H9 (cell line): ENCODE data around the gene PYROXD2. TPM values are rescaled to one million over a fixed set of nuclear protein-coding genes. Genes with fewer than 3 reads are reported as not detected.

ENCODE experiments used
- DNase-seq: peaks from one replicate; pipeline ENCODE4 v3.0.0-alpha.2; 2017
- H2AFZ ChIP-seq: one replicate; pipeline ENCODE4 v1.6.1; 2013; ENCODE audit warnings: mild to moderate bottlenecking, low read length, control low read depth, moderate library complexity
- H2AK5ac ChIP-seq: 2 replicates; pipeline ENCODE4 v1.6.1; 2013; ENCODE audit warnings: low read length, control low read depth, mixed read lengths; ENCODE audit not compliant: insufficient read length
- H2BK120ac ChIP-seq: one replicate; pipeline ENCODE4 v1.6.1; 2013; ENCODE audit warnings: low read depth, mild to moderate bottlenecking, low read length, control low read depth, inconsistent platforms; ENCODE audit not compliant: poor library complexity, severe bottlenecking
- H2BK12ac ChIP-seq: 2 replicates; pipeline ENCODE4 v1.6.1; 2013; ENCODE audit warnings: low read length, control low read depth, mixed read lengths, low read depth; ENCODE audit not compliant: insufficient read length
- H2BK15ac ChIP-seq: 2 replicates; pipeline ENCODE4 v1.6.1; 2013; ENCODE audit warnings: low read depth, low read length, control low read depth
- H2BK20ac ChIP-seq: one replicate; pipeline ENCODE4 v1.6.1; 2013; ENCODE audit warnings: low read depth, mild to moderate bottlenecking, low read length, control low read depth, inconsistent platforms; ENCODE audit not compliant: poor library complexity, severe bottlenecking
- H2BK5ac ChIP-seq: 2 replicates; pipeline ENCODE4 v1.6.1; 2013; ENCODE audit warnings: low read length, control low read depth, mixed read lengths; ENCODE audit not compliant: insufficient read length
- H3K14ac ChIP-seq: 2 replicates; pipeline ENCODE4 v1.6.1; 2013; ENCODE audit warnings: low read length, control low read depth; ENCODE audit not compliant: insufficient read depth
- H3K18ac ChIP-seq: 2 replicates; pipeline ENCODE4 v1.6.1; 2013; ENCODE audit warnings: low read depth, mild to moderate bottlenecking, mixed read lengths, low read length, control low read depth; ENCODE audit not compliant: insufficient read length
- H3K23ac ChIP-seq: 2 replicates; pipeline ENCODE4 v1.6.1; 2013; ENCODE audit warnings: low read length, control low read depth, mixed read lengths, low read depth; ENCODE audit not compliant: insufficient read length
- H3K23me2 ChIP-seq: 2 replicates; pipeline ENCODE4 v1.6.1; 2013; ENCODE audit warnings: low read depth, mild to moderate bottlenecking, mixed read lengths, low read length, control low read depth; ENCODE audit not compliant: insufficient read length, poor library complexity, severe bottlenecking
- H3K27ac ChIP-seq: 2 replicates; pipeline ENCODE4 v1.5.1; 2013; ENCODE audit warnings: low read length, control low read depth, mixed read lengths, low read depth; ENCODE audit not compliant: insufficient read length
- H3K27me3 ChIP-seq: 2 replicates; pipeline ENCODE4 v1.6.1; 2013; ENCODE audit warnings: low read length, control low read depth, inconsistent platforms; ENCODE audit not compliant: insufficient read depth
- H3K4ac ChIP-seq: 2 replicates; pipeline ENCODE4 v1.6.1; 2013; ENCODE audit warnings: low read depth, mild to moderate bottlenecking, control low read depth, inconsistent platforms, low read length, moderate library complexity
- H3K4me1 ChIP-seq: 2 replicates; pipeline ENCODE4 v1.6.1; 2013; ENCODE audit warnings: low read length, control low read depth, inconsistent platforms; ENCODE audit not compliant: insufficient read depth
- H3K4me2 ChIP-seq: 2 replicates; pipeline ENCODE4 v1.6.1; 2013; ENCODE audit warnings: low read length, control low read depth, mixed read lengths; ENCODE audit not compliant: insufficient read length, insufficient read depth
- H3K56ac ChIP-seq: 2 replicates; pipeline ENCODE4 v1.6.1; 2013; ENCODE audit warnings: low read depth, mild to moderate bottlenecking, mixed read lengths, low read length, control low read depth; ENCODE audit not compliant: insufficient read length
- H3K79me1 ChIP-seq: 2 replicates; pipeline ENCODE4 v1.6.1; 2013; ENCODE audit warnings: low read depth, mild to moderate bottlenecking, moderate library complexity, low read length, control low read depth, inconsistent platforms; ENCODE audit not compliant: insufficient read depth, poor library complexity, severe bottlenecking
- H3K79me2 ChIP-seq: 2 replicates; pipeline ENCODE4 v1.6.1; 2013; ENCODE audit warnings: low read length, control low read depth, inconsistent platforms; ENCODE audit not compliant: insufficient read depth
- H3K9ac ChIP-seq: 2 replicates; pipeline ENCODE4 v1.6.1; 2013; ENCODE audit warnings: low read length, control low read depth, mixed read lengths; ENCODE audit not compliant: insufficient read length; ENCODE audit errors: extremely low read depth
- H3K9me3 ChIP-seq: one replicate; pipeline ENCODE4 v1.6.1; 2013; ENCODE audit warnings: low read depth, low read length, inconsistent platforms; ENCODE audit not compliant: control insufficient read depth
- H3T11ph ChIP-seq: one replicate; pipeline ENCODE4 v1.6.1; 2013; ENCODE audit warnings: mild to moderate bottlenecking, low read length, control low read depth, inconsistent platforms
- H4K20me1 ChIP-seq: one replicate; pipeline ENCODE4 v1.6.1; 2013; ENCODE audit not compliant: control insufficient read depth, insufficient read length, insufficient read depth
- H4K5ac ChIP-seq: 2 replicates; pipeline ENCODE4 v1.6.1; 2013; ENCODE audit warnings: low read depth, mild to moderate bottlenecking, mixed read lengths, low read length, control low read depth; ENCODE audit not compliant: insufficient read length
- H4K8ac ChIP-seq: replicated peaks from 2 replicates; pipeline ENCODE4 v1.6.1; 2013; ENCODE audit warnings: low read length, control low read depth, mixed read lengths, low read depth; ENCODE audit not compliant: insufficient read length
- H4K91ac ChIP-seq: 2 replicates; pipeline ENCODE4 v1.6.1; 2013; ENCODE audit warnings: low read depth, mild to moderate bottlenecking, moderate library complexity, mixed read lengths, low read length, control low read depth; ENCODE audit not compliant: insufficient read length
- H3K27ac Mint-ChIP-seq, 3 experiments: 2 replicates in 2 of 3; 3 replicates in 1 of 3; pipeline ENCODE4 v1.8.0; 2020 to 2021; ENCODE audit warnings: mixed read lengths in 3 of 3, mild to moderate bottlenecking in 1 of 3, moderate library complexity in 1 of 3
- H3K27me3 Mint-ChIP-seq: 2 replicates; pipeline ENCODE4 v1.8.0; 2021; ENCODE audit warnings: low read depth, mild to moderate bottlenecking, moderate library complexity, mixed read lengths
- H3K36me3 Mint-ChIP-seq, 3 experiments: 2 replicates in 2 of 3; 3 replicates in 1 of 3; pipeline ENCODE4 v1.8.0; 2020 to 2021; ENCODE audit warnings: low read depth in 3 of 3, mixed read lengths in 3 of 3; ENCODE audit not compliant: insufficient read depth in 1 of 3
- H3K4me1 Mint-ChIP-seq, 2 experiments: 2 replicates each; pipeline ENCODE4 v1.8.0; 2020; ENCODE audit warnings: mixed read lengths in 2 of 2
- H3K4me3 Mint-ChIP-seq, 2 experiments: 2 replicates in 1 of 2; 3 replicates in 1 of 2; pipeline ENCODE4 v1.8.0; 2020 to 2021; ENCODE audit warnings: mild to moderate bottlenecking in 2 of 2, mixed read lengths in 2 of 2, moderate library complexity in 1 of 2
- H3K9me3 Mint-ChIP-seq, 2 experiments: 2 replicates in 1 of 2; 3 replicates in 1 of 2; pipeline ENCODE4 v1.8.0; 2020; ENCODE audit warnings: mild to moderate bottlenecking in 2 of 2, mixed read lengths in 2 of 2, moderate library complexity in 1 of 2
- CTCF ChIP-seq: fragments of 200-600 bp; sonication (generic); conservative IDR thresholded peaks from 3 replicates; pipeline ENCODE4 v1.8.0; 2021; ENCODE audit warnings: antibody characterized with exemption, mild to moderate bottlenecking
- WGBS: extraction: QIAGEN DNeasy Blood & Tissue Kit; methylation state at CpG from one replicate; pipeline ENCODE4 v1.1.7; 2013; ENCODE audit warnings: missing lambda C conversion rate, low lambda C conversion rate, mixed read lengths; ENCODE audit not compliant: insufficient read length; ENCODE audit errors: extremely low coverage; 5-methylcytosine and 5-hydroxymethylcytosine counted together
- total RNA-seq: library from RNA; stranded (reverse); gene quantifications from 2 replicates; pipeline ENCODE4 v1.2.1, GENCODE V29; 2021

Gene PYROXD2
- total RNA-seq, 1 experiment from 2014 or later: 5.3 TPM

- Histone ChIP-seq H2BK20ac (no peak overlapping the region), H3K79me2 (no peaks in the 10 kb centered on the region), H3K4me1 (no peaks in the 10 kb centered on the region), H2AFZ (no peak overlapping the region), H2BK120ac (no peak overlapping the region), H2AK5ac (no peak overlapping the region), H3K23me2 (no peaks in the 10 kb centered on the region), H3K9ac (no peak overlapping the region), H4K8ac (no peak overlapping the region), H3K56ac (no peak overlapping the region), H2BK12ac (no peak overlapping the region), H2BK5ac (no peak overlapping the region), H3K4me2 (no peak overlapping the region), H3K18ac (no peak overlapping the region), H2BK15ac (no peak overlapping the region), H3K27me3 (no peaks in the 10 kb centered on the region), H4K20me1 (no peaks in the 10 kb centered on the region), H3K4ac (no peak overlapping the region), H3T11ph (no peak overlapping the region), H3K27ac (no peak overlapping the region), H4K91ac (no peak overlapping the region), H3K14ac (no peak overlapping the region), H3K9me3 (no peaks in the 10 kb centered on the region), H3K79me1 (no peaks in the 10 kb centered on the region), H4K5ac (no peak overlapping the region), H3K23ac (no peak overlapping the region)
- no peak for TF ChIP-seq CTCF
- no peak for DNase-seq
- Mint-ChIP-seq H3K4me1 (peaks cover 4 to 14% of the 10 kb centered on the region in 2 experiments), H3K27me3 (no peaks in the 10 kb centered on the region), H3K27ac (no peak overlapping the region), H3K36me3 (peaks cover 79 to 92% (median 84%) of the 10 kb centered on the region in 3 experiments), H3K4me3 (no peak overlapping the region), H3K9me3 (peaks cover 29 to 34% of the 10 kb centered on the region in 2 experiments)
- no CpG with 5 or more reads among the region's 4 CpGs for WGBS
Measured at GRCh38 chr10:98436704-98437103, 21.7 kb upstream of the PYROXD2 start.
